ENCODE measurements around the gene TGM4. TPM values are rescaled to one million over a fixed set of nuclear protein-coding genes. Genes with fewer than 3 reads are reported as not detected.

TGM4 gene
- total RNA-seq, 1 donor from 2014 or later = not detected

- intact Hi-C loops (cut with micrococcal nuclease) = no loop called here
- no peak for TF ChIP-seq CTCF (IDR thresholded peaks at IDR 0.05)
- no peak for ATAC-seq (ENCODE audit: low read depth)
- no peaks in the 10 kb centered on the region for H3K4me1 Mint-ChIP-seq
- H3K9me3 Mint-ChIP-seq = no peaks in the 10 kb centered on the region
- H3K36me3 Mint-ChIP-seq (ENCODE audit: low read depth) = peaks cover 86% of the 10 kb centered on the region
- CTCF ChIA-PET = no interaction called here
- POLR2A ChIA-PET = no interaction called here
- no peak overlapping the region for H3K4me3 Mint-ChIP-seq
- H3K27ac Mint-ChIP-seq = no peak overlapping the region
- H3K27me3 Mint-ChIP-seq = no peaks in the 10 kb centered on the region
- no peak for DNase-seq
Observed at GRCh38 chr3:44931791-44932190, 57.4 kb downstream of the TGM4 start.

GRCh38 chr3:44932271-44932670 lies 57.9 kb downstream of the TGM4 start:
- ATAC-seq (ENCODE audit: low read depth) (no peak), DNase-seq (no peak)
- POLR2A ChIA-PET = no interaction called here
- Mint-ChIP-seq H3K4me1 (no peaks in the 10 kb centered on the region), H3K27ac (no peak overlapping the region), H3K27me3 (no peaks in the 10 kb centered on the region), H3K9me3 (no peaks in the 10 kb centered on the region), H3K4me3 (no peak overlapping the region), H3K36me3 (ENCODE audit: low read depth) (peaks cover 85% of the 10 kb centered on the region)
- intact Hi-C loops (cut with micrococcal nuclease) = no loop called here
- no peak for TF ChIP-seq CTCF (IDR thresholded peaks at IDR 0.05)
- CTCF ChIA-PET = no interaction called here

- Mint-ChIP-seq H3K9me3 (no peaks in the 10 kb centered on the region), H3K27me3 (no peaks in the 10 kb centered on the region), H3K4me1 (no peaks in the 10 kb centered on the region), H3K4me3 (no peak overlapping the region), H3K27ac (no peak overlapping the region), H3K36me3 (ENCODE audit: low read depth) (peaks cover 87% of the 10 kb centered on the region)
- TF ChIP-seq CTCF (IDR thresholded peaks at IDR 0.05) = no peak
- DNase-seq (no peak), ATAC-seq (ENCODE audit: low read depth) (no peak)
- CTCF ChIA-PET = no interaction called here
- POLR2A ChIA-PET = no interaction called here
- intact Hi-C loops (cut with micrococcal nuclease) = no loop called here
Observed at GRCh38 chr3:44932986-44933944, 58.9 kb downstream of the TGM4 start.

- no peaks in the 10 kb centered on the region for H3K27me3 Mint-ChIP-seq
- no peak for ATAC-seq (ENCODE audit: low read depth)
- DNase-seq = no peak
- intact Hi-C loops (cut with micrococcal nuclease) = no loop called here
- CTCF ChIA-PET = no interaction called here
- H3K4me3 Mint-ChIP-seq = no peak overlapping the region
- peaks cover 77% of the 10 kb centered on the region for H3K36me3 Mint-ChIP-seq (ENCODE audit: low read depth)
- H3K9me3 Mint-ChIP-seq = no peaks in the 10 kb centered on the region
- TF ChIP-seq CTCF (IDR thresholded peaks at IDR 0.05) = no peak
- POLR2A ChIA-PET = no interaction called here
- no peaks in the 10 kb centered on the region for H3K4me1 Mint-ChIP-seq
- no peak overlapping the region for H3K27ac Mint-ChIP-seq
Observed at GRCh38 chr3:44939581-44940036, 65.2 kb downstream of the TGM4 start.

GRCh38 chr3:44942202-44942921 lies 68.0 kb downstream of the TGM4 start:
- Mint-ChIP-seq H3K4me3 (no peak overlapping the region), H3K4me1 (no peaks in the 10 kb centered on the region), H3K27me3 (no peaks in the 10 kb centered on the region), H3K36me3 (ENCODE audit: low read depth) (peaks cover 76% of the 10 kb centered on the region), H3K9me3 (no peaks in the 10 kb centered on the region), H3K27ac (no peak overlapping the region)
- CTCF ChIA-PET = no interaction called here
- POLR2A ChIA-PET = no interaction called here
- no peak for TF ChIP-seq CTCF (IDR thresholded peaks at IDR 0.05)
- no peak for ATAC-seq (ENCODE audit: low read depth)
- intact Hi-C loops (cut with micrococcal nuclease) = no loop called here
- no peak for DNase-seq

All from activated B cell treated with CpG ODN at 0.5 μM for 24 hours (primary cell).